Measurements from ENCODE around the gene WDR20. TPM values are rescaled to one million over a fixed set of nuclear protein-coding genes. Genes with fewer than 3 reads are reported as not detected.

Gene WDR20
- total RNA-seq, 4 donors from 2014 or later: 15.0 to 26.7 (median 18.3) TPM

GRCh38 chr14:102157346-102157745, 17.6 kb downstream of the WDR20 start:
- no peak overlapping the region for H3K4me3 ChIP-seq
- TF ChIP-seq EP300 (IDR thresholded peaks at IDR 0.05): no peak
- TF ChIP-seq POLR2A (IDR thresholded peaks at IDR 0.05): no peak
- no peak for TF ChIP-seq CTCF (IDR thresholded peaks at IDR 0.05)
- DNase-seq (ENCODE audit: low spot score in 2 of 2): no peak
- H3K36me3 ChIP-seq: peaks cover 0 to 15% (median 0%) of the 10 kb centered on the region in 3 donors
- peaks cover 0 to 20% (median 0%) of the 10 kb centered on the region in 4 donors for H3K4me1 ChIP-seq
- no peaks in the 10 kb centered on the region for H3K27me3 ChIP-seq
- no peaks in the 10 kb centered on the region for H3K9me3 ChIP-seq
- no peak overlapping the region for H3K27ac ChIP-seq

- no peaks in the 10 kb centered on the region for H3K27me3 ChIP-seq
- DNase-seq (ENCODE audit: low spot score in 2 of 2): no peak
- H3K9me3 ChIP-seq: no peaks in the 10 kb centered on the region
- peaks cover 0 to 18% (median 0%) of the 10 kb centered on the region in 4 donors for H3K4me1 ChIP-seq
- WGBS, 2 donors: 91% methylated on average over 8 of the region's 8 CpGs
- no peak overlapping the region for H3K4me3 ChIP-seq
- TF ChIP-seq CTCF (IDR thresholded peaks at IDR 0.05) (no peak), POLR2A (IDR thresholded peaks at IDR 0.05) (no peak), EP300 (IDR thresholded peaks at IDR 0.05) (no peak)
- H3K27ac ChIP-seq: no peak overlapping the region
- peaks cover 0 to 6% (median 0%) of the 10 kb centered on the region in 3 donors for H3K36me3 ChIP-seq
Measured at GRCh38 chr14:102158797-102159196, 19.1 kb downstream of the WDR20 start.

GRCh38 chr14:102159841-102160240, 20.1 kb downstream of the WDR20 start:
- H3K27ac ChIP-seq: no peak overlapping the region
- no peak for DNase-seq (ENCODE audit: low spot score in 2 of 2)
- peaks cover 0 to 25% (median 0%) of the 10 kb centered on the region in 4 donors for H3K4me1 ChIP-seq
- WGBS, 2 donors: 91 to 93% methylated on average over 4 of the region's 4 CpGs
- H3K9me3 ChIP-seq: no peaks in the 10 kb centered on the region
- H3K4me3 ChIP-seq: no peak overlapping the region
- H3K27me3 ChIP-seq: no peaks in the 10 kb centered on the region
- H3K36me3 ChIP-seq: peaks cover 0 to 6% (median 0%) of the 10 kb centered on the region in 3 donors
- TF ChIP-seq POLR2A (IDR thresholded peaks at IDR 0.05): no peak
- no peak for TF ChIP-seq CTCF (IDR thresholded peaks at IDR 0.05)
- no peak for TF ChIP-seq EP300 (IDR thresholded peaks at IDR 0.05)

GRCh38 chr14:102162487-102162886, 22.8 kb downstream of the WDR20 start:
- WGBS, 2 donors: 94 to 97% methylated on average over 4 of the region's 4 CpGs
- no peaks in the 10 kb centered on the region for H3K9me3 ChIP-seq
- H3K27ac ChIP-seq: no peak overlapping the region
- no peaks in the 10 kb centered on the region for H3K27me3 ChIP-seq
- peaks cover 0 to 6% (median 0%) of the 10 kb centered on the region in 3 donors for H3K36me3 ChIP-seq
- H3K4me1 ChIP-seq: peaks cover 0 to 28% (median 0%) of the 10 kb centered on the region in 4 donors
- no peak for TF ChIP-seq EP300 (IDR thresholded peaks at IDR 0.05)
- TF ChIP-seq CTCF (IDR thresholded peaks at IDR 0.05): no peak
- no peak for TF ChIP-seq POLR2A (IDR thresholded peaks at IDR 0.05)
- no peak overlapping the region for H3K4me3 ChIP-seq
- no peak for DNase-seq (ENCODE audit: low spot score in 2 of 2)

GRCh38 chr14:102164241-102164641, 24.5 kb downstream of the WDR20 start:
- no peak for DNase-seq (ENCODE audit: low spot score in 2 of 2)
- TF ChIP-seq POLR2A (IDR thresholded peaks at IDR 0.05) (no peak), EP300 (IDR thresholded peaks at IDR 0.05) (no peak), CTCF (IDR thresholded peaks at IDR 0.05) (no peak)
- Histone ChIP-seq H3K9me3 (no peaks in the 10 kb centered on the region), H3K36me3 (peaks cover 0 to 4% (median 0%) of the 10 kb centered on the region in 3 donors), H3K4me3 (no peak overlapping the region), H3K27ac (no peak overlapping the region), H3K4me1 (peaks cover 0 to 30% (median 0%) of the 10 kb centered on the region in 4 donors), H3K27me3 (no peaks in the 10 kb centered on the region)
- 95 to 96% methylated on average over 4 of the region's 4 CpGs for WGBS, 2 donors
